GM21360 (cell line): ENCODE measurements around the gene CFAP251.

Source experiments
- ATAC-seq: cut with Tn5 transposase; IDR thresholded peaks from one replicate; pipeline ENCODE4 v1.9.1; 2021; ENCODE audit warnings: mild to moderate bottlenecking, moderate library complexity; ENCODE audit not compliant: unreplicated experiment

CFAP251 gene

DNA sequence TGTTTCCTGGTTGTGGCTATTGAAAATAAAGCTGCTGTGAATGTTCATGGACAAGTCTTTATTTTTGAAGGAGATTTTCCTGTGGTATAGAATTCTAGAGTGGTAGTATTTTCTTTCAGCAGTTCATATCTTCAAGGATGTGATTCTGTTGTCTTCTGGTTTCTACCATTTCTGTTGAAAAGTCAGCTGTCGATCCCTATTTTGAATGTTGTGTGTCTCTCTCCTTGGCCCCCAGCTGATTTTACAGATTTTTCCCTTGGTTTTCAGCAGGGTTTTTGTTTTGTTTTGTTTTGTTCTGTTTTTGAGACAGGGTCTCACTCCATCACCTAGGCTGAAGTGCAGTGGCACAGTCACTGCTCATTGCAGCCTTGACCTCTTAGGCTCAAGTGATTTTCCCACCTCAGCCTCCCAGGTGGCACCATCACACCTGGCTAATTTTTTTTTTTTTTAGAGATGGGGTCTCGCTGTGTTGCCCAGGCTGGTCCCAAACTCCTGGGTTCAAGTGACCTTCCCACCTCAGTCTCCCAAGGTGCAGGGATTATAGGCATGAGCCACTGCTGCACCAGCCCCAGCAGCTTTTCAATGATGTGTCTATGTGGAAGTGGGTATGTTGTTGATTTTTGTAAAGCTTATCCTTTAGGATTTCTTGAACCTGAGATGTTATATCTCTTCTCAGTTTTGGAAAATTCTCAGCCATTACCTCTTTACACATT, 28.1 kb downstream of the CFAP251 start:
- ATAC-seq = no peak

DNA sequence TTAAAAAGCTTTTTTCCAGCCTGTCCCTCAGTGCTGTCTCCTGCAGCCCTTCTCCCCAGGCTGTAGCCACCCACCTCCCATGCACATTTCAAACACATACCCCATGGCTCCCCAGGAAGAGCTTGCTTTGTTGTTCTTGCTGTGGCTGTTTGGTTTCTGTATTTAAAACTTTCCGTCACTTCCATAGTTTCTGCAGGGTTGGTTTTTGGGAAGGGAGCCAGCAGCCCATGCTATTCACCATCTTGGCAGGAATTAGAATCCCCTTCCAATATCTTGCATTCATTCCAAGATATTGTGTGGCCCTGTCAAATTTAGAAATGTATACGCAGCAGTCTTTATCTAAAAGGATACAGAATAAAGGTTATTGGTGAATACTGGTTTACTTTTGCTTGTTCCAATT, 29.6 kb downstream of the CFAP251 start:
- ATAC-seq = no peak

DNA sequence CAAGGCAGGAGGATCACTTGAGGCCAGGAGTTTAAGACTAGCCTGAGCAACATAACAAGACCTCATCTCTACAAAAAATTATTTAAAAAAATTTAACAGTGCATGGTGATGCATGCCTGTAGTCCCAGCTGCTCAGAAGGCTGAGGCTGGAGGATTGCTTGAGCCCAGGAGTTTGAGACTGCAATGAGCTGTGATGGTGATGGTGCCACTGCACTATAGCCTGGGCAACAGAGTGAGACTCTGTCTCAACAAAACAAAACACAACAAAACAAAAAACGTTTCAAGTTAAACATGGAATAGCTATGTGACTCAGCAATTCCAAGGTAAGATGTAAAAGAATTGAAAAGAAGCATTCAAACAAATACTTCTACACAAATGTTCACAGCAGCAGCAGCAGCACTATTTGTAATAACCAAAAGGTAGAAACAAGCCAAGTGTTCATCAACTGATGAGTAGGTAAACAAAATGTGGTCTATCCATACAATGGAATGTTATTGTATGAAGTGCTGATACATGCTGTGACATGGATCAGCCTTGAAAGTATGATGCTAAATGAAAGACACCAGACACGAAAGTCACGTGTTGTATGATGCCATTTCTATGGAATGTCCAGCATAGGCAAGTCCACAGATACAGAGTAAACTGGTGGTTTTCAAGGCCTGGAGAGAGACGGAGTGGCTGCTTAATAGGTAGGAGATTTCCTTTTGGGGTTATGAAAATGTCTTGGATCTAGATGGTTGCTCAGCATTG, 31.4 kb downstream of the CFAP251 start:
- ATAC-seq = no peak

DNA sequence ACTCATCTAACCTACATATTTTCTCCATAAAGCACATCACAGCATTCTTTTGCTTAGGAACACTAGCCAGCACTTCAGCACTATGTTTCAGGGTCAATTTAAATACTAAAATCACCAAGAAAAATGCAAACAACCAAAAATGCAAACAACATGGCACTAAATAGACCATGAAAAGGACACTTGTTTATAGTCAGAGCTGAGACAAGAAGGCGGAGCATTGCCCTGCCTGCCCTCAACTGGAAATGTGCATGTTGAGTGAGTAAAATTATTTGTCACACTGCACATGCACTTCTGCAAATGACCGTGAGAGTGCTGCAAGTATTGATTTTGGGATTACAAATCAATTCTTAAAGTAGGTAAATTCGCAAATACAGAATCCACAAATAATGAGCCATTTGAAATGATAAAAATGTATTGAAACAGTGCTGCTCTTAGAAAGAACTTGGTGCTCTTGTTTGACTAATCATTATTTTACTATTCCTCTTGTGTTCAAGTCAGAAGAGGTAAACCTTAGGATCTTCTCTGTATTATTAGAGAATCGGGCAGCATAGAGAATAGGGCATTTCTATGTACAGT, 34.8 kb downstream of the CFAP251 start:
- ATAC-seq = no peak

DNA sequence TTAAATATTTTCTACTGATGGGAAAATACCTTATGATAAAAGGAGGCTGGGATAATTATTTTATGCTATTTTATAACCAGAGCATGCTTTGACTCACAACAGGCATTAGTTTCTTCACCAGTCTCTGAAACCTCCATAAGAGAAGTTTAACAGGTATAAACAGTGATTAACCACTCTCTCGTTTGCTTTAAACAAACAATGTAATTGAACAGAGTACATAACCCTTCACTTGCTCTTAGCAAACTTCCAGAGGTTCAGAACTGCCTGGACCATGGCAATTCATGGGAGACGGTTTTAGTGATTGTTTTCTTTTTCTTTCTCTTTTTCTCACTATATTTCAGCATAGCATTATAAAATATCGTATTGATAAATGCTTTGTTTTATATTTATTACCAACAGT, 35.3 kb downstream of the CFAP251 start:
- ATAC-seq = no peak

DNA sequence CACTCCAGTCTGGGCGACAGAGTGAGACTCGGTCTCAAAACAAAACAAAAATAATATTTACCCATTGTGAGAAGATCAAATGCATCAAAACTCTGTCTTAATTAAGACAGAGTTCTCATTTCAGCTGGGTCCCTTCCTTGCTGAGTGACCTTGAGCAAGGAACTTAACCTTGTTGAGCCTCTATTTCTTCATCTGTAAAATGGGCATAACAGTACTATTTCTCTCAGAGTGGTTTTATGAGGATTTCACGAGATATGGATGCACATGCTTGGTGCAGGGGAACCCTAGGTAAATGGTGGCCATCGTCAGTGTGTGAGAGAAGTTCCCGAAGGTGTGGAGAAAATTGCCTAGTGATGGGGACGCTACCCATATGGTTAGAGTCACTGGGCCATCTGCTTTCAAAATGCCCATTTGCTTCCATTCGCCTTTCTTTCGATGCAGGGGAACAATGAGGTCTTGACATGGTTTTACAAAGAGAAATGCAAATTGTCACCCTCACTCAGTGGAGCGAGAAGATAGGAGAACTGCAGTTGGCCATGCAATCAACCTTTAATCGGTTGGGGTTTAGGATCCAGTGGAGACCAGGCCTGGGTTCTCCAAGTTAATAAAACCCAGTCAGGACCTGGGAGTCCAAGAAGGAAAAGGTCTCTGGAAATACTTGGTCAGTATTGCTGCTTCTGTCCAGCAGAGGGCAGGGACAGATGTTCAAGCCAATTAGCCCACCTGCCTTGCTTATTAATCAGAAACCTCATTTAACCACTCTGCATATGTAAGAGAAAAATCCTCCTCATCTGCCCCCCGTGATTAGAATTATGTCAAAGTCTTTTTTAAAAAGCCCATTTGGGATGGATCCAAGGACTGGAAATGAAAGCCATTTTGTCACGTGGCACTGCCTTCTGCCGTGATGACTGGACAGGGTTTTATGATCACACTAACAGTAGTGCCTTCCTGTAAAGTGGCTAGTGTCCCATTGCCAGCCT, 37.2 kb downstream of the CFAP251 start:
- no peak for ATAC-seq

DNA sequence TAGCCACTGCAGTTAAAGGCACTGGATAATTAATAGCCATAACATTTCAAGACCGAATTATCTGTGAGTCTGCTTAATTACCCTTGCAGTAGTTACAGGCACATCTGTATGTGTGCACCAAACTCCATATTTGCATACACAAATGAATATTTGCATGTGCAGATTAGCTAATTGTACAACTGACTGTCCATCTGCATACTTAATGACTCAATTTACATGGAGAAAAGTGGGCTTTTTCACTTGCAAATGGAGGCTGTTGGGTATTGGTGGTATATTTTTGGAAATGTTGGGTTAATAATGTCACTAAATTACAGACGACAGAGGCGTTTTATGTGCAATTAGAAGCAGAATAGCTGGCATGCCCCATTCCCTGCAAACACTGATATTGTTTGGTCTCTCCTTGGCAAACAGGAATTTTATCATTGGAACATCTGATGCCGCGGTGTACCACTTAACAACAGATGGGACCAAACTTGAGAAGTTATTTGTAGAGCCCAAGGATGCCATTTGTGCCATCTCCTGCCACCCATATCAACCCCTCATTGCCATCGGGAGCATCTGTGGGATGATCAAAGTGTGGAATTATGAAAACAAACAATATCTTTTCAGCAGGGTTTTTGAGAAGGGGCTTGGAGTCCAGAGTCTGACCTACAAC, 39.6 kb downstream of the CFAP251 start:
- ATAC-seq = no peak

DNA sequence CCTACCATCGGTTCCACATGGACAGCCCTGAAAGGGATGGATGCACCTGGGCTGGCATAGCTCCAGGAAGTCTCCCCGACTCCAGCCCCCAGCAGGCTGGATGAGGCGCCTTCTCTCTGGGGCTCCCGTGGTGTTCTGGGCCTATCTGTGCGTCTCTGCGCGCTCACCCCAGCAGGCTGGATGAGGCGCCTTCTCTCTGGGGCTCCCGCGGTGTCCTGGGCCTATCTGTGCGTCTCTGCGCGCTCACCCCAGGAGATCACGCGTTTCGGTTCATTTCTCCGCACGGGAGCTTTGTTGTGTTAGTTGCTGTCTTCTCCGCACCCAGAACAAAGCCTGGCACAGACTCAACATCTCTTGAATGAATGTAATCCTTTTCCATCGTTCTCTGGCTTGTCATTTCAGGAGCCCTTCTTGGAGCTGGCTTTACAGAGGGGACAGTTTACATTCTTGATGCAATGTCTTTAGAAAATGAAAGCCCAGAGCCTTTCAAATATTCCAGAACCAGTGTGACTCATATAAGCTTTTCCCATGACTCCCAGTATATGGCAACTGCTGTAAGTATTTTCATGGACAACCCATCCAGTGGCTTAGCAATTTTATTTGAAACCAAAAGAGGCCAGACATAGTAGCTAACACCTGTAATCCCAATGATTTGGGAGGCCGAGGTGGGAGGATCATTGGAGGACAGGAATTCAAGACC, 40.3 kb downstream of the CFAP251 start:
- ATAC-seq = no peak

DNA sequence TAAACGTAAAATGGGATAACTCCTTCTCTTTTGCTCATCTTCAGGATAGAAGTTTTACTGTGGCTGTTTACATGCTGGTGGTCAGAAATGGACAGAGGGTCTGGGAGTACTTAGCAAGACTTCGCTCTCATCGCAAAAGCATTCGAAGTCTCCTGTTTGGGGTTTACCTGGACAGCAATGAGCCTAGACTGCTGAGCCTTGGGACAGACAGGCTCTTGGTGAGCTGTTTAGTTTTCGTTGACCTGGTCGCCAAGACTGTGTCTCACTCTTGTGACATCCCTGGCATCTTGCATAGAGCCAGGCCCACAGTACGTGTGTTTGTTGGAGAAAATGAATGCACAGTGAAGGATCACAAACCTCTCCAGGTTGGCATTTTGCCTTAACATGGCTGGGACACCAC, 42.1 kb downstream of the CFAP251 start:
- no peak for ATAC-seq

DNA sequence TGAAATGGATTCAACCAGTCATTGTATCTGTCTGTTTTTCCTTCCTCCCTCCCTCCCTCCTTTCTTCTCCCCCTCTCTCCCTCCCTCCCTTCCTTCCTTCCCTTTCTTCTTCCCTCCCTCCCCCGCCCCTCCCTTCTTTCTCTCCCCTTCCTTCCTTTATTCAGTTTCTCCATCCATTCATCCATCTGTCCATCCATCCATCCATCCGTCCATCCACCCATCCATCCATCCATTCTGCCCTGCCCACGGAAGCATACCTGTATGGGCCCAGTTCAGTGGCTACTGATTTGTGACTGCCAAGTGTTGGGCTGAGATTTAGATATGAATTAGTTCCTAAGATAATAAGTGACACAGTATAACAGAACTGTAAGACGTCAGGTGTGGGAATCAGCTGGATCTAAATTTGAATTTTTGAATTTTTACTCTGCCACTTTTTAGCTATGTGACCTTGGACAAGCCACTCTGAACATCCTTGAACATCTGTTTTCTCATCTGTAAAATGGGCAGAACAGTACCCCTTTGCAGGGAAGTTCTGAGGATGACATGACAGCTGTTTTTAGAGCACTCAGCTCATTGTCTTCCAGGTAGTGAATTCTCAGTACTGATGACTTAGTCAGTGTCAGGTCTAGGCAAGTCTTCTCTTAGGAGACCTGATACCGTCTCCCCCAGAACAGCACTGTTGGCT, 42.9 kb downstream of the CFAP251 start:
- no peak for ATAC-seq

DNA sequence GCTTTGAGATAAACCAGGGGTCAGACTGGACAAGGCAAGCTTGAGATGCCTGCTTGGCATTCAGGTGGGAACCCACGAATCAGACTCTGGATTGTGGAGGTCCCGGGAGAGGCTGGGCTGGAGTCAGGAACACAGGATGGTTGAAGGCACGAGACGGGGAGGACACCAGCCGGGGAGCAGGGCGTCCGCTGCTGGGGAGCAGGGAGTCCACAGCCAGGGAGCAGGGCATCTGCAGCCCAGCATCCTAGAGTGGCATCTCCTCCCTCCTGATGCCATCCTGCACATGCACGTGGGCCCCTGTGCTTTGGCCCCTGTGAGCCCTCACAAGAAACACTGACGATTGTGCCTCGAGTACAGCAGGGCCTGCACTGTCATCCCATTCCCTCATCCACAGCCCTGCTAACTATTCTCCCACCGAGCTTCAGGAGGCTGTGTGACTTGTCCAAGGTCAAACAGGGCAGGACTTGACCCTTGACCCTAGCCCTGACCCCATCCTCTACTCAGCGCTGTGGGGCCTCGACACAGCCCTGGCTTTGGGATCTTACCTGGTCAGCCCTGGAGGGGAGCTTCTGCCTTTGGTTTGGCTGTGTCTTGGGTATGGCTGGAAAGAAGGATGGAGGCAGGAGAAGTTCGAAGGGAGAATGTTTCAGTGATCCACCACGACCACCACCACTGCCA, 45.1 kb downstream of the CFAP251 start:
- no peak for ATAC-seq

DNA sequence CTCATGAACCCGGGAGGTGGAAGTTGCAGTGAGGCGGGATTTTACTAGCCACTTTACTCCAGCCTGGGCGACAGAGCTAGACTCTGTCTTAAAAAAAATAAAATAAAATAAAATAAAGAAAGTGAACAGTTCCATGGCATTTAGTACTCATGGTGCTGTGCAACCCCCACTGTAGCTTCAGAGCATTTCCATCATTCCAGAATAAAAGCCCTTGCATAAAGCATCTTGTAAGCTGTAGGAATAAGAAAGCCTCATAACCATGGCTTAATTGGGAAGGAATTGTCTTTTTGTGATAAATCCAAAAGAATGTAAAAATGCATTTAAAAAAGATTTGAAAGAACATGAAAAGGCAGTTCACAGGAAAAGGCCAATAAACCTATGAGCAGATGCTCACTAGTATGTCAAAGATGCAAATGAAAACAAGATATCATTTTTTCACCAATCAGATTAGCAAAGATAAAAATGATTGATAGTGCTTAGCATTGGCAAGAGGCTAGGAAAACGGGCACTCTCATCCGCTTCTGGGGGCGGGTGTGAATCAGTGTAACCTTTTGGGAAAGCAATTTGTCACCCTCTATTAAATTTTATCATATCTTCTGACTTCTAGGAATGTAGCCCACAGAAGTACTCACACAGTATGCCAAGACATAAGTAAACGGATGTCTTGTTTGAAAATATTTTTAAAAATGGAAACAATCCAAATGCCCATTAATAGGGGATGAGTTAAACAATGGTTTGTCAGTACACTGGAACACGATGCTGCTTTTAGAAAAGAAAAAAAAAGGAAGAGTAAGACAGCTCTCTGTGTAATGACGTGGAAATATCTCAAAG, 46.6 kb downstream of the CFAP251 start:
- ATAC-seq = no peak

DNA sequence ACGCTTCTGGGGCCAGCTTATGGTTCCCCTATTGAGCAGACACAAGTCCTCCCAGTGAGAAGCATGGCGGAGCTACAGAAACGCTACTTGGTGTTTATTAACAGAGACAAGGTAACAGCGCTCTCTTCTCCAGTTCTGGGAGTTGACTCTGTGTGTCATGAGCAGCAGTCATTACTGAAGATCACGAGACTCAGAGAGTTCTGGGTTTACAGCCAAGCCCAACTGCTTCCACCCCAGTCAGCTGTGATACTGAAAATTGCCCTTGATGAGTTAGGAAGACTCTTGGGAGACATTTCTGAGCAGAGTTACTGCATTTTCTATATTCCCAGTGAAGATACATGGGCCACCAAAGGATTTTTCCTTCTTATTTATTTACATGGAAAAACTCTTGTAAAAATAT, 48.6 kb downstream of the CFAP251 start:
- no peak for ATAC-seq

DNA sequence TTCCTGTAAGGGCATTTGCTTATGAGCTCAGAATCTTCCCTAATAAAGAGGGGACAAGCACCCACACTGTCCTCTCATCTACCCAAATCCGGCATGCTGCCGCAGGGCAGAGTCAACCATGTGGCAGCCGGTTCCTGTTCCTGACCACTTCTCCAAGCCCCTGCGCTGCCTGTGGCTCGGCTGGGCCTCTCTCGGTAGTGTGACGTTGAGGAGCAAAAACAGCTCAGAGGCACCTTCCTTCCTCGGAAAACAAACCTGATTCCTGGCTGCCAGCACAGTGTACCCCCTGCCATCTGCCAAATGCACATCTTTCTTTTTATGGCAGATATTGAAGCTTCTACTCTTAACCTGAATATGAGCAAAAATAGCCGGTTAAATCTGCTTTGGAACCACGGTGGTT, 50.5 kb downstream of the CFAP251 start:
- no peak for ATAC-seq

DNA sequence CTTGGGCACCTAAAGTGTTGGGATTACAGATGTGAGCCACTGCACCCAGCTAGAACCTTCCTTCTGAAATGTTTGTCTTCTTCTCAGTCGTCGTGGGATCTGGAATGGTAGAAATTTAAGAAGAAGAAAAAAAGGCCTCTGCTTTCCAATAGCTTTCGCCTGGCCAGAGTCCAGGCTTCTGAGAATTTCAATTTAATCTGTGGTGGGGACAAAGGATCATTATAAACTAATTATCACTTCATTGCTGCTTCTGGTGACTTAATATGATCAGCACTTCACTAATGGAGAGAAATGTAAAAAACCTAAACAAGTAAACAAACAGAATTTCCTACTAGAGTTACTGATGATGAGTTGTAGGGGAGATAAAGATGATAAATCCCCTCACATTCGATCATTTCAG, 51.3 kb downstream of the CFAP251 start:
- ATAC-seq = no peak

DNA sequence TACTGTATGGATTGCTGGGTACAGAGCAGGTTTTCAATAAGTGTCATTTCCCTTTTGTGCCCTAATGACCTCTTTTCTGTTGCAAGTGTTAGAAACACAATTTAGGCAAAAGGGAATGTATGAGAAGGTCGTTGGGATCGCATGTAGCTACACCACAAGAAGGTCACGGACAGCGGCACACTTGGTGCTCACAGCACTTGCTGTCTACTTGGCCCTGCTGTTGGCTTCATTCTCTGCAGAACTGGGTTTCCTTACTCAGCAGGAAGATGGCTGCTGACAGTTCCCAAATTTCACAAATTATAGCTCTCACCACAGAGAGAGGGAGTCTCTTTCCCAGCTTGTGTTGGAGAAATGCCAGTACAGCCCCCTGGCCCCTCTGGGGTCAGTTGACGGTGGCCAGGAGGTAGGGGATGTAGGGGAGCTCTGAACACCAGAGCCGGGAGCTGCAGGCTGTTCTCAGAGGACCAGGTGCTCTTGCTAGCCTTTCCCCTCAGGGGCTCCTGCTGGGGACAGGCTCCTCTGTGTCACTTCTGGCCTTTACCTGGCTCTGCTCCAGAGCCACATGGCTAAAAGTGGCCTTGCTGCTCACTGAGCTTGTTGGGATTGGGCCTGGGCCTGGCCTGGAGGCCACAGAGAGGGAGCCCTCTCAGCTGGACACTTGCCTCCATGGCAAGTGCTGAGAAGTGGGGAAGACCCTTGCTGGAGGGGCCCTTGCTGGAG, 52.3 kb downstream of the CFAP251 start:
- ATAC-seq = no peak
